Erythroblast (primary cell): ENCODE data around the gene SKIC2.

Source experiments
- GATA1 ChIP-seq: IDR thresholded peaks from 2 replicates; pipeline ENCODE4 v1.6.1; 2011; ENCODE audit warnings: low read depth, mild to moderate bottlenecking, control low read depth, low read length, moderate library complexity
- POLR2A ChIP-seq: IDR thresholded peaks from 2 replicates; pipeline ENCODE4 v1.6.1; 2011; ENCODE audit warnings: mild to moderate bottlenecking, low read length

- TF ChIP-seq POLR2A (no peak), GATA1 (no peak)
These were observed 6.7 kb upstream of the SKIC2 start for GRCh38 chr6:31952140-31952805.
